Activated CD4-positive, alpha-beta T cell treated with anti-CD3 and anti-CD28 coated beads for 36 hours (primary cell): ENCODE results near the gene SPAG8. TPM values are rescaled to one million over a fixed set of nuclear protein-coding genes. Genes with fewer than 3 reads are reported as not detected.

Experiments used
- ATAC-seq: fragments of 200-7000 bp; cut with Tn5 transposase; one replicate; pipeline ENCODE4 v1.10.0; 2021; ENCODE audit warnings: mild to moderate bottlenecking, moderate library complexity
- CTCF ChIA-PET: fragments of 350-600 bp; sonication (Branson Sonifier 250); formaldehyde crosslinking; loops from one replicate; lab custom pipeline; 2021; ENCODE audit warnings: antibody characterized with exemption; lab: Charles Lee
- POLR2A ChIA-PET: fragments of 350-600 bp; sonication (Branson Sonifier 250); formaldehyde crosslinking; loops from one replicate; lab custom pipeline; 2021; ENCODE audit warnings: antibody characterized with exemption, inconsistent platforms; lab: Charles Lee
- DNase-seq: peaks from one replicate; pipeline ENCODE4 v3.0.0-alpha.2; 2020
- H3K27ac Mint-ChIP-seq: one replicate; pipeline ENCODE4 v1.8.0; 2021; ENCODE audit warnings: mixed read lengths
- H3K27me3 Mint-ChIP-seq: one replicate; pipeline ENCODE4 v1.8.0; 2021; ENCODE audit warnings: mixed read lengths
- H3K36me3 Mint-ChIP-seq: one replicate; pipeline ENCODE4 v1.8.0; 2021; ENCODE audit warnings: low read depth, mixed read lengths
- H3K4me1 Mint-ChIP-seq: one replicate; pipeline ENCODE4 v1.8.0; 2021; ENCODE audit warnings: mixed read lengths
- H3K4me3 Mint-ChIP-seq: one replicate; pipeline ENCODE4 v1.8.0; 2021; ENCODE audit warnings: mild to moderate bottlenecking, moderate library complexity, mixed read lengths
- H3K9me3 Mint-ChIP-seq: one replicate; pipeline ENCODE4 v1.8.0; 2021; ENCODE audit warnings: low read depth, mixed read lengths
- intact Hi-C, 2 experiments: fragments of 100-400 bp; cut with DNase I in 1 of 2; cut with micrococcal nuclease in 1 of 2; formaldehyde crosslinking; loops; one replicate each; pipeline versions ENCODE4 v1.14.2 to v1.15.1; 2022 to 2024; cut with DNase I, micrococcal nuclease
- total RNA-seq, 2 experiments: library from RNA; stranded (reverse); gene quantifications; one replicate each; pipeline ENCODE4 v1.2.3, GENCODE V29; 2021

Gene SPAG8
- total RNA-seq, 2 experiments from 2014 or later = 0.85 to 1.7 TPM

GRCh38 chr9:35836595-35836994, 24.5 kb upstream of the SPAG8 start:
- intact Hi-C loops = no loop called here
- Mint-ChIP-seq H3K36me3 (no peaks in the 10 kb centered on the region), H3K27ac (no peak overlapping the region), H3K4me3 (no peak overlapping the region), H3K27me3 (no peaks in the 10 kb centered on the region), H3K9me3 (no peaks in the 10 kb centered on the region), H3K4me1 (no peaks in the 10 kb centered on the region)
- no peak for DNase-seq
- POLR2A ChIA-PET = interaction anchor here (0.6 kb wide), 1 partner anchor 287 kb away, joined by 3 read pairs; no protein-coding TSS in a partner anchor
- ATAC-seq = no peak
- CTCF ChIA-PET = interaction anchor here (1.4 to 3.7 kb wide), 2 partner anchors 45 to 47 kb away, joined by 4 to 23 read pairs; no protein-coding TSS in a partner anchor

- ATAC-seq = no peak
- POLR2A ChIA-PET = no interaction called here
- H3K4me1 Mint-ChIP-seq = no peaks in the 10 kb centered on the region
These were observed 23.7 kb upstream of the SPAG8 start for GRCh38 chr9:35835766-35836165.

GRCh38 chr9:35835216-35835632, 23.2 kb upstream of the SPAG8 start:
- ATAC-seq = peak; percentile 66
- POLR2A ChIA-PET = no interaction called here
- CTCF ChIA-PET = interaction anchor here (0.8 to 3.7 kb wide), 8 partner anchors 9 to 172 kb away, joined by 3 to 23 read pairs (median 4); partner anchors contain the start of genes HINT2 and SPAG8

More at GRCh38 chr9:35835766-35836165, 23.7 kb upstream of the SPAG8 start:
- H3K27ac Mint-ChIP-seq = no peak overlapping the region
- no peak for DNase-seq
- no peak overlapping the region for H3K4me3 Mint-ChIP-seq
- H3K36me3 Mint-ChIP-seq = no peaks in the 10 kb centered on the region
- no peaks in the 10 kb centered on the region for H3K9me3 Mint-ChIP-seq
- CTCF ChIA-PET = interaction anchor here (0.8 to 3.7 kb wide), 8 partner anchors 10 to 171 kb away, joined by 3 to 23 read pairs (median 4); partner anchors contain the start of gene SPAG8
- H3K27me3 Mint-ChIP-seq = no peaks in the 10 kb centered on the region
- intact Hi-C loops = no loop called here

GRCh38 chr9:35834260-35835215, 22.5 kb upstream of the SPAG8 start:
- ATAC-seq (no peak), DNase-seq (no peak)
- no peak overlapping the region for H3K4me3 Mint-ChIP-seq
- no peaks in the 10 kb centered on the region for H3K27me3 Mint-ChIP-seq
- no peaks in the 10 kb centered on the region for H3K36me3 Mint-ChIP-seq
- POLR2A ChIA-PET = no interaction called here
- peaks cover 6% of the 10 kb centered on the region for H3K4me1 Mint-ChIP-seq
- CTCF ChIA-PET = interaction anchor here (0.6 to 3.7 kb wide), 10 partner anchors 8 to 722 kb away, joined by 3 to 23 read pairs (median 4); partner anchors contain the start of genes HINT2 and SPAG8
- no peaks in the 10 kb centered on the region for H3K9me3 Mint-ChIP-seq
- intact Hi-C loops = no loop called here
- H3K27ac Mint-ChIP-seq = peak overlapping the region; percentile 11

More at GRCh38 chr9:35835216-35835632, 23.2 kb upstream of the SPAG8 start:
- intact Hi-C loops = no loop called here
- H3K4me3 Mint-ChIP-seq = no peak overlapping the region
- DNase-seq = peak; percentile 42
- H3K27me3 Mint-ChIP-seq = no peaks in the 10 kb centered on the region
- H3K9me3 Mint-ChIP-seq = no peaks in the 10 kb centered on the region
- no peaks in the 10 kb centered on the region for H3K36me3 Mint-ChIP-seq
- H3K4me1 Mint-ChIP-seq = no peaks in the 10 kb centered on the region
- H3K27ac Mint-ChIP-seq = no peak overlapping the region

GRCh38 chr9:35832814-35833213, 20.8 kb upstream of the SPAG8 start:
- ChIA-PET POLR2A (no interaction called here), CTCF (interaction anchor here (0.5 to 2.9 kb wide), 5 partner anchors 21 to 1023 kb away, joined by 3 to 14 read pairs (median 4); partner anchors contain the start of gene SPAG8)
- Mint-ChIP-seq H3K9me3 (no peaks in the 10 kb centered on the region), H3K36me3 (no peaks in the 10 kb centered on the region), H3K4me1 (peaks cover 10% of the 10 kb centered on the region), H3K27ac (no peak overlapping the region), H3K27me3 (no peaks in the 10 kb centered on the region), H3K4me3 (no peak overlapping the region)
- DNase-seq (no peak), ATAC-seq (no peak)
- intact Hi-C loops = no loop called here

- Mint-ChIP-seq H3K4me3 (no peak overlapping the region), H3K9me3 (no peaks in the 10 kb centered on the region), H3K36me3 (no peaks in the 10 kb centered on the region), H3K27ac (no peak overlapping the region), H3K4me1 (peaks cover 11% of the 10 kb centered on the region), H3K27me3 (no peaks in the 10 kb centered on the region)
- ChIA-PET CTCF (interaction anchor here (1.4 to 2.9 kb wide), 4 partner anchors 8 to 51 kb away, joined by 4 to 14 read pairs (median 6); partner anchors contain the start of gene SPAG8), POLR2A (no interaction called here)
- ATAC-seq (no peak), DNase-seq (no peak)
- intact Hi-C loops = no loop called here
These were observed 19.0 kb upstream of the SPAG8 start for GRCh38 chr9:35831040-35831439.

GRCh38 chr9:35829764-35830096, 17.7 kb upstream of the SPAG8 start:
- peaks cover 13% of the 10 kb centered on the region for H3K4me1 Mint-ChIP-seq
- CTCF ChIA-PET = interaction anchor here (0.6 kb wide), 1 partner anchor 1212 kb away, joined by 3 read pairs; no protein-coding TSS in a partner anchor
- ATAC-seq (no peak), DNase-seq (no peak)
- H3K9me3 Mint-ChIP-seq = no peaks in the 10 kb centered on the region
- H3K27me3 Mint-ChIP-seq = no peaks in the 10 kb centered on the region
- peak overlapping the region; percentile 74 for H3K4me3 Mint-ChIP-seq
- intact Hi-C loops = loop anchor here in 1 of 2 experiments (1.0 to 5.0 kb wide), 5 partner anchors 14 to 573 kb away; partner anchors contain the start of genes ARHGEF39, CREB3, HINT2 and RNF38
- no peaks in the 10 kb centered on the region for H3K36me3 Mint-ChIP-seq
- POLR2A ChIA-PET = interaction anchor here (1.0 kb wide), 1 partner anchor 18 kb away, joined by 3 read pairs; no protein-coding TSS in a partner anchor
- H3K27ac Mint-ChIP-seq = peak overlapping the region; percentile 72

- Mint-ChIP-seq H3K4me3 (peak within 1 kb of the TSS; percentile 78), H3K27me3 (no peaks in the 10 kb centered on the region), H3K27ac (peak within 1 kb of the TSS; percentile 78), H3K4me1 (peaks cover 13% of the 10 kb centered on the region), H3K9me3 (no peaks in the 10 kb centered on the region), H3K36me3 (no peaks in the 10 kb centered on the region)
- DNase-seq (peak; percentile 98), ATAC-seq (peak; percentile 92)
- ChIA-PET CTCF (interaction anchor here (0.6 to 3.8 kb wide), 6 partner anchors 14 to 1212 kb away, joined by 3 to 27 read pairs (median 4); partner anchors contain the start of gene HINT2), POLR2A (interaction anchor here (1.0 kb wide), 1 partner anchor 19 kb away, joined by 3 read pairs; no protein-coding TSS in a partner anchor)
- intact Hi-C loops = loop anchor here in 1 of 2 experiments (1.0 to 5.0 kb wide), 5 partner anchors 14 to 573 kb away; partner anchors contain the start of genes ARHGEF39, CREB3, HINT2 and RNF38
These were observed 17.2 kb upstream of the SPAG8 start, which contains the start of gene TMEM8B for GRCh38 chr9:35829084-35829763. Gene TMEM8B, plus strand, starts transcription at chr9:35829228. Its CDS starts 220 bp downstream, at chr9:35829448.

- DNase-seq = peak; percentile 57
- Mint-ChIP-seq H3K4me3 (peak within 1 kb of the TSS; percentile 78), H3K27me3 (no peaks in the 10 kb centered on the region), H3K27ac (peak within 1 kb of the TSS; percentile 78), H3K9me3 (no peaks in the 10 kb centered on the region), H3K36me3 (no peaks in the 10 kb centered on the region), H3K4me1 (peaks cover 13% of the 10 kb centered on the region)
- ATAC-seq = no peak
- intact Hi-C loops = loop anchor here in 1 of 2 experiments (1.0 to 5.0 kb wide), 5 partner anchors 13 to 574 kb away; partner anchors contain the start of genes ARHGEF39, CREB3, HINT2 and RNF38
- ChIA-PET CTCF (interaction anchor here (0.6 to 3.8 kb wide), 7 partner anchors 14 to 126 kb away, joined by 3 to 27 read pairs (median 4); partner anchors contain the start of genes HINT2 and SPAG8), POLR2A (interaction anchor here (1.0 kb wide), 1 partner anchor 19 kb away, joined by 3 read pairs; no protein-coding TSS in a partner anchor)
These were observed 16.6 kb upstream of the SPAG8 start, which contains the start of gene FAM221B for GRCh38 chr9:35828716-35829083. Gene FAM221B, minus strand, starts transcription at chr9:35828732. Its CDS starts 2,571 bp downstream, at chr9:35826161.

- ChIA-PET CTCF (interaction anchor here (1.6 to 3.8 kb wide), 4 partner anchors 16 to 54 kb away, joined by 4 to 27 read pairs (median 11); partner anchors contain the start of gene SPAG8), POLR2A (interaction anchor here (0.7 kb wide), 1 partner anchor 22 kb away, joined by 4 read pairs; no protein-coding TSS in a partner anchor)
- Mint-ChIP-seq H3K27ac (no peak overlapping the region), H3K36me3 (no peaks in the 10 kb centered on the region), H3K4me1 (peaks cover 13% of the 10 kb centered on the region), H3K4me3 (peak overlapping the region; percentile 78), H3K9me3 (no peaks in the 10 kb centered on the region), H3K27me3 (no peaks in the 10 kb centered on the region)
- no peak for DNase-seq
- intact Hi-C loops = loop anchor here in 1 of 2 experiments (5.0 kb wide), 1 partner anchor 575 kb away; the partner anchor contains the start of gene RNF38
- ATAC-seq = no peak
These were observed 15.4 kb upstream of the SPAG8 start for GRCh38 chr9:35827486-35827885.
